OCI-LY1 (cell line): Measurements from ENCODE around the gene PSORS1C2.

Experiments
- CTCF ChIP-seq: fragments of 200-600 bp; sonication (generic), shearing (Covaris generic); IDR thresholded peaks from 2 replicates; pipeline ENCODE4 v1.5.1; 2017; ENCODE audit warnings: mild to moderate bottlenecking, antibody characterized with exemption, low read length, moderate library complexity, mixed read lengths
- EZH2 ChIP-seq: fragments of 200-600 bp; sonication (generic), shearing (Covaris generic); IDR thresholded peaks from 2 replicates; pipeline ENCODE4 v1.8.0; 2017; ENCODE audit warnings: borderline replicate concordance, mixed run types, mild to moderate bottlenecking, antibody characterized with exemption, low read length, moderate library complexity, mixed read lengths

- no peak for TF ChIP-seq CTCF
- no peak for TF ChIP-seq EZH2
Observed at GRCh38 chr6:31090275-31090972, 48.4 kb downstream of the PSORS1C2 start.
